ENCODE measurements around the gene ATF3.

ATF3 gene

GRCh38 chr1:212605441-212606394 lies 2.8 kb upstream of the ATF3 start:
- Histone ChIP-seq H3K4me1 (ENCODE audit: control insufficient read depth, low read length) (peaks cover 20% of the 10 kb centered on the region), H3K9me3 (ENCODE audit: control insufficient read depth, insufficient read depth, low read length) (no peaks in the 10 kb centered on the region), H3K36me3 (ENCODE audit: control insufficient read depth, low read length) (no peaks in the 10 kb centered on the region), H3F3A (ENCODE audit: control insufficient read depth, insufficient read depth) (no peaks in the 10 kb centered on the region), H4K20me1 (ENCODE audit: control insufficient read depth, insufficient read depth, low read depth, low read length) (peaks cover 3% of the 10 kb centered on the region; the same call in 1 of the 2 replicates), H3K4me3 (ENCODE audit: low read length) (no peak overlapping the region), H3K79me2 (ENCODE audit: control insufficient read depth, low read length) (no peaks in the 10 kb centered on the region), H3K9me2 (replicated peaks; ENCODE audit: control insufficient read depth, low read length) (no peaks in the 10 kb centered on the region), H3K4me2 (ENCODE audit: low read length) (no peak overlapping the region), H3K27ac (ENCODE audit: low read depth, low read length) (no peak overlapping the region), H3K27me3 (ENCODE audit: control insufficient read depth, low read length) (peaks cover 84% of the 10 kb centered on the region)
- TF ChIP-seq CTCF (IDR thresholded peaks at IDR 0.05; ENCODE audit: low read depth, low read length, poor library complexity, severe bottlenecking), result no peak
- TF ChIP-seq EZH2phosphoT487 (IDR thresholded peaks at IDR 0.05; ENCODE audit: borderline replicate concordance, low read length), result no peak

- Histone ChIP-seq H3K9me3 (ENCODE audit: control insufficient read depth, insufficient read depth, low read length) (no peaks in the 10 kb centered on the region), H3K36me3 (ENCODE audit: control insufficient read depth, low read length) (no peaks in the 10 kb centered on the region), H3K27me3 (ENCODE audit: control insufficient read depth, low read length) (peaks cover 93% of the 10 kb centered on the region), H3K4me1 (ENCODE audit: control insufficient read depth, low read length) (peaks cover 20% of the 10 kb centered on the region), H3K4me3 (ENCODE audit: low read length) (no peak overlapping the region), H3K4me2 (ENCODE audit: low read length) (0 out of 2 replicates have a peak overlapping the region, but pooled peaks have one; percentile 96), H3F3A (ENCODE audit: control insufficient read depth, insufficient read depth) (no peaks in the 10 kb centered on the region), H4K20me1 (ENCODE audit: control insufficient read depth, insufficient read depth, low read depth, low read length) (peaks cover 3% of the 10 kb centered on the region; the same call in 1 of the 2 replicates), H3K27ac (ENCODE audit: low read depth, low read length) (no peak overlapping the region), H3K79me2 (ENCODE audit: control insufficient read depth, low read length) (no peaks in the 10 kb centered on the region), H3K9me2 (replicated peaks; ENCODE audit: control insufficient read depth, low read length) (no peaks in the 10 kb centered on the region)
- TF ChIP-seq CTCF (IDR thresholded peaks at IDR 0.05; ENCODE audit: low read depth, low read length, poor library complexity, severe bottlenecking) (no peak), EZH2phosphoT487 (IDR thresholded peaks at IDR 0.05; ENCODE audit: borderline replicate concordance, low read length) (no peak)
These were observed 2.0 kb upstream of the ATF3 start for GRCh38 chr1:212606395-212607205.

- Histone ChIP-seq H4K20me1 (ENCODE audit: control insufficient read depth, insufficient read depth, low read depth, low read length) (peaks cover 3% of the 10 kb centered on the region; the same call in 1 of the 2 replicates), H3K79me2 (ENCODE audit: control insufficient read depth, low read length) (no peaks in the 10 kb centered on the region), H3K36me3 (ENCODE audit: control insufficient read depth, low read length) (no peaks in the 10 kb centered on the region), H3K9me2 (replicated peaks; ENCODE audit: control insufficient read depth, low read length) (no peaks in the 10 kb centered on the region), H3K4me1 (ENCODE audit: control insufficient read depth, low read length) (peaks cover 20% of the 10 kb centered on the region), H3K9me3 (ENCODE audit: control insufficient read depth, insufficient read depth, low read length) (no peaks in the 10 kb centered on the region), H3K4me3 (ENCODE audit: low read length) (peak overlapping the region; percentile 77), H3K27ac (ENCODE audit: low read depth, low read length) (no peak overlapping the region), H3F3A (ENCODE audit: control insufficient read depth, insufficient read depth) (no peaks in the 10 kb centered on the region), H3K4me2 (ENCODE audit: low read length) (peak overlapping the region; percentile 96), H3K27me3 (ENCODE audit: control insufficient read depth, low read length) (peaks cover 93% of the 10 kb centered on the region)
- TF ChIP-seq EZH2phosphoT487 (IDR thresholded peaks at IDR 0.05; ENCODE audit: borderline replicate concordance, low read length) (peak; percentile 79; the same call in 1 of the 2 replicates), CTCF (IDR thresholded peaks at IDR 0.05; ENCODE audit: low read depth, low read length, poor library complexity, severe bottlenecking) (no peak)
These were observed 1.2 kb upstream of the ATF3 start for GRCh38 chr1:212607206-212607912.
